A549 treated with AZD9567 at 1 μM for 4 hours (cell line): ENCODE measurements around the gene HIGD1B. TPM values are rescaled to one million over a fixed set of nuclear protein-coding genes. Genes with fewer than 3 reads are reported as not detected.

Experiments used
- total RNA-seq: library from RNA; stranded (reverse); fragments of 200-300 nt; extraction: Qiagen RNA extraction; gene quantifications from 5 replicates; pipeline ENCODE4 v1.2.3, GENCODE V29; 2022; ENCODE audit not compliant: insufficient read depth

The HIGD1B gene
- not detected in 5 replicates for total RNA-seq

GRCh38 chr17:44847586-44847985, at the start of gene HIGD1B:
TSS of gene HIGD1B (plus strand) at chr17:44847883. CDS start at chr17:44848153, 270 bp downstream.

GRCh38 chr17:44829523-44830358, 17.9 kb upstream of the HIGD1B start, which contains the start of gene GJC1:
TSS of gene GJC1 (minus strand) at chr17:44830287. CDS start at chr17:44805817, 24,470 bp downstream.

GRCh38 chr17:44899074-44899782, 51.5 kb downstream of the HIGD1B start, which contains the start of gene EFTUD2:
TSS of gene EFTUD2 (minus strand) at chr17:44899445. CDS start at chr17:44894521, 4,924 bp downstream.

Other genes with a start within 250 kb of the HIGD1B start
- 1.3 to 8.4 TPM (median 2.2 TPM) in 5 replicates for gene MEIOC, start 191.4 kb upstream of the HIGD1B start, total RNA-seq
- gene CCDC43, start 158.1 kb upstream of the HIGD1B start, total RNA-seq, result 26.3 to 29.8 TPM (median 28.8 TPM) in 5 replicates
- 23.3 to 27.7 TPM (median 25.8 TPM) in 5 replicates for gene DBF4B, start 139.2 kb upstream of the HIGD1B start, total RNA-seq
- 2.0 to 2.4 TPM (median 2.2 TPM) in 5 replicates for gene ADAM11, start 88.9 kb upstream of the HIGD1B start, total RNA-seq
- gene GJC1, start 17.6 kb upstream of the HIGD1B start, total RNA-seq, result 17.7 to 29.2 TPM (median 27.7 TPM) in 5 replicates
- gene EFTUD2, start 51.6 kb downstream of the HIGD1B start, total RNA-seq, result 125 to 225 TPM (median 146 TPM) in 5 replicates
- 0.52 to 0.63 TPM (median 0.54 TPM) in 4 of 5 replicates, not detected in the other for gene GFAP, start 67.6 kb downstream of the HIGD1B start, total RNA-seq
- 27.7 to 41.2 TPM (median 37.6 TPM) in 5 replicates for gene KIF18B, start 99.9 kb downstream of the HIGD1B start, total RNA-seq
- 14.9 to 29.1 TPM (median 26.6 TPM) in 5 replicates for gene C1QL1, start 120.4 kb downstream of the HIGD1B start, total RNA-seq
- gene DCAKD, start 203.7 kb downstream of the HIGD1B start, total RNA-seq, result 18.1 to 21.5 TPM (median 19.4 TPM) in 5 replicates
- 118 to 186 TPM (median 166 TPM) in 5 replicates for gene NMT1, start 213.4 kb downstream of the HIGD1B start, total RNA-seq